Endothelial cell (in vitro differentiated cells): ENCODE results near the gene MLIP. TPM values are rescaled to one million over a fixed set of nuclear protein-coding genes. Genes with fewer than 3 reads are reported as not detected.

Experiments used
- DNase-seq: peaks from one replicate; pipeline ENCODE4 v3.0.0; 2021; ENCODE audit warnings: low spot score
- H3K27ac Mint-ChIP-seq: one replicate; pipeline ENCODE4 v1.8.0; 2021; ENCODE audit warnings: mixed read lengths, inconsistent platforms; ENCODE audit not compliant: unreplicated experiment
- H3K27me3 Mint-ChIP-seq: one replicate; pipeline ENCODE4 v1.8.0; 2021; ENCODE audit warnings: mild to moderate bottlenecking, moderate library complexity, mixed read lengths, inconsistent platforms; ENCODE audit not compliant: unreplicated experiment
- H3K36me3 Mint-ChIP-seq: one replicate; pipeline ENCODE4 v1.8.0; 2021; ENCODE audit warnings: mild to moderate bottlenecking, low read depth, mixed read lengths, inconsistent platforms; ENCODE audit not compliant: unreplicated experiment
- H3K4me1 Mint-ChIP-seq: one replicate; pipeline ENCODE4 v1.8.0; 2021; ENCODE audit warnings: mild to moderate bottlenecking, mixed read lengths, inconsistent platforms; ENCODE audit not compliant: unreplicated experiment
- H3K4me3 Mint-ChIP-seq: one replicate; pipeline ENCODE4 v1.8.0; 2021; ENCODE audit warnings: mild to moderate bottlenecking, mixed read lengths, inconsistent platforms; ENCODE audit not compliant: unreplicated experiment
- H3K9me3 Mint-ChIP-seq: one replicate; pipeline ENCODE4 v1.8.0; 2021; ENCODE audit warnings: mixed read lengths, inconsistent platforms; ENCODE audit not compliant: unreplicated experiment
- total RNA-seq: library from RNA; stranded (reverse); fragmentation: NEBNext Ultra II Directional; extraction: Animal tissue kit (Norgen Biotek cat#: 25700); gene quantifications from one replicate; pipeline ENCODE4 v1.2.1, GENCODE V29; 2021; ENCODE audit not compliant: unreplicated experiment
- TF ChIP-seq, protein P1 (sequence below): fragments of 200-600 bp; sonication (generic); IDR thresholded peaks from one replicate; pipeline ENCODE4 v1.5.0; 2021; ENCODE audit warnings: antibody characterized with exemption; ENCODE audit not compliant: unreplicated experiment

MLIP gene
- total RNA-seq, 1 donor from 2014 or later: not detected

DNA sequence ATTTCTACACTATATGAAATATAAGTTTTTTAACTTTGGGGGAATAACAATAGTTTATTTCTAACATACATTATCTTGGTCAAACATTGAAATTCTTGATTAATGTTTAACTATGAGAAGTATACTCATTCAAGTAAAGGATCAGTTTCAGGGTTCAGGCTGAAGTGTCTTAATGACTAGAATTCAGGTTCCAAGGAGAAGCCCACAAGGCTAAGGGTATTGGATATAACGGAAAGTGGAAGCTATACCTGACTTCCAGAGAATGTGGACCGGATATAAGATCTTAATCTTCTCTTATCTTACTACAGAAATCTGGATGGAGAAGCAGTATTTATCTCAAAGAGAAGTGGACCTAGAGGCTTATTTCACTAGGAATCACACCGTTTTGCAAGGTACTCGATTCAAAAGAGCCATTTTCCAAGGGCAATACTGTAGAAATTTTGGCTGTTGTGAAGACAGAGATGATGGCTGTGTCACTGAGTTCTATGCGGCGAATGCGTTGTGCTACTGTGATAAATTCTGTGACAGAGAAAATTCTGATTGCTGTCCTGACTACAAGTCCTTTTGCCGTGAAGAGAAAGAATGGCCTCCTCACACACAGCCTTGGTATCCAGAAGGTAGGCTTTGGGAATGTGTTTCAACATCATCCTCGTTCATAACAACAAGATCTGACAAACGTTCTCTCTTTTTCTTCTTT, 197.2 kb downstream of the MLIP start, which contains the start of gene TINAG:
TINAG (plus strand) TSS at position 153 of the 697 bp plus-strand sequence; CDS start at position 263, 110 bp downstream.
- Mint-ChIP-seq H3K4me1 (no peaks in the 10 kb centered on the region), H3K27me3 (no peaks in the 10 kb centered on the region), H3K27ac (no peak within 1 kb of the TSS), H3K36me3 (no peaks in the 10 kb centered on the region), H3K4me3 (no peak within 1 kb of the TSS), H3K9me3 (no peaks in the 10 kb centered on the region)
- TF ChIP-seq, protein P1, sequence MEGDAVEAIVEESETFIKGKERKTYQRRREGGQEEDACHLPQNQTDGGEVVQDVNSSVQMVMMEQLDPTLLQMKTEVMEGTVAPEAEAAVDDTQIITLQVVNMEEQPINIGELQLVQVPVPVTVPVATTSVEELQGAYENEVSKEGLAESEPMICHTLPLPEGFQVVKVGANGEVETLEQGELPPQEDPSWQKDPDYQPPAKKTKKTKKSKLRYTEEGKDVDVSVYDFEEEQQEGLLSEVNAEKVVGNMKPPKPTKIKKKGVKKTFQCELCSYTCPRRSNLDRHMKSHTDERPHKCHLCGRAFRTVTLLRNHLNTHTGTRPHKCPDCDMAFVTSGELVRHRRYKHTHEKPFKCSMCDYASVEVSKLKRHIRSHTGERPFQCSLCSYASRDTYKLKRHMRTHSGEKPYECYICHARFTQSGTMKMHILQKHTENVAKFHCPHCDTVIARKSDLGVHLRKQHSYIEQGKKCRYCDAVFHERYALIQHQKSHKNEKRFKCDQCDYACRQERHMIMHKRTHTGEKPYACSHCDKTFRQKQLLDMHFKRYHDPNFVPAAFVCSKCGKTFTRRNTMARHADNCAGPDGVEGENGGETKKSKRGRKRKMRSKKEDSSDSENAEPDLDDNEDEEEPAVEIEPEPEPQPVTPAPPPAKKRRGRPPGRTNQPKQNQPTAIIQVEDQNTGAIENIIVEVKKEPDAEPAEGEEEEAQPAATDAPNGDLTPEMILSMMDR: no peak
- DNase-seq: no peak

DNA sequence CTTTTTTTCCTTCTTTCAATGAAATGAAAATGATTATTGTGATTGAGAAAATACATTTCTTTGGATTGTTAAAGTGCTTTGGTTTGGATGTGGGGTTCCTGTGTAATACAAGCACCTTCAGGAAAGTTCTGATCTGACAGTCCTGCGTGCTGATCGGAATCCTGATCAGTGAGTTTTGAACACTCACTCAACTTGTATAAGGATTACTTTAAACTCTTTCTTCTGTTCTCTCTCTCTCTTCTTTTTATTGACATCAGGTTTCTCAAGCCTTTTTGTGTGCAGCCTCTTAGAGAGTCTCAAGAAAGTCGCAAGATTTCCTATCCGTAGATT, 197.7 kb downstream of the MLIP start:
- no peaks in the 10 kb centered on the region for H3K27me3 Mint-ChIP-seq
- TF ChIP-seq, protein P1: no peak
- no peaks in the 10 kb centered on the region for H3K36me3 Mint-ChIP-seq

DNA sequence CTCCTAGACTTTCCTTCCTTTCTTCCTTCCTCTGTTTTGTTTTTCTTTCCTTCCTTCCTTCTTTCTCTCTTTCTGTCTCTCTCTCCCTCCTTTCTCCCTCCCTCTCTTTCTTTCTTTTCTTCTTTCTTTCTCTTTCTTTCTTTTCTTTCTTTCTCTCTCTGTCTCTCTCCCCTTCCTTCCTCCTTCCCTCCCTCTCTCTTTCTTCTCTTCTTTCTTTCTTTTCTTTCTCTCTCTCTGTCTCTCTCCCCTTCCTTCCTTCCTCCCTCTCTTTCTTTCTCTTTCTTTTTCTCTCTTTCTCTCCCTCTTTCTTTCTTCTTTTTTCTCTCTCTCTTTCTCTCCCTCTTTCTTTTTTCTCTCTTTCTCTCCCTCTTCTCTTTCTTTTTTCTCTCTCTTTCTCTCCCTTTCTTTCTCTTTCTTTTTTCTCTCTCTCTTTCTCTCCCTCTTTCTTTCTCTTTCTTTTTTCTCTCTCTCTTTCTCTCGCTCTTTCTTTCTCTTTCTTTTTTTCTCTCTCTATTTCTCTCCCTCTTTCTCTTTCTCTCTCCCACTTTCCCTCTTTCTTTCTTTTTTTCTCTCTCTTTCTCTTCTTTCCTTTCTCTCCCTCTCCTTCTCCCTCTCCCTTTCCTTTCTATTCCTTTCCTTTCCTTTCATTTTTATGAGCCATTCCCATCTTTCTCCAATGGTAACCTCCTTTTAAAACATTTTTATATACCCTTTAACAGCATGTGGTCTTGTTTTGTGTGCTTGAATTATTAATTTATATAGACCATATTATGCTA, 199.3 kb downstream of the MLIP start:
- H3K9me3 Mint-ChIP-seq: no peaks in the 10 kb centered on the region
- H3K27ac Mint-ChIP-seq: no peak overlapping the region
- TF ChIP-seq, protein P1: no peak
- no peak for DNase-seq
- H3K4me3 Mint-ChIP-seq: no peak overlapping the region
- H3K4me1 Mint-ChIP-seq: no peaks in the 10 kb centered on the region
- H3K27me3 Mint-ChIP-seq: no peaks in the 10 kb centered on the region
- no peaks in the 10 kb centered on the region for H3K36me3 Mint-ChIP-seq

More for the DNA sequence above, 197.7 kb downstream of the MLIP start:
- Mint-ChIP-seq H3K4me1 (no peaks in the 10 kb centered on the region), H3K9me3 (no peaks in the 10 kb centered on the region), H3K4me3 (no peak overlapping the region), H3K27ac (no peak overlapping the region)
- DNase-seq: no peak

DNA sequence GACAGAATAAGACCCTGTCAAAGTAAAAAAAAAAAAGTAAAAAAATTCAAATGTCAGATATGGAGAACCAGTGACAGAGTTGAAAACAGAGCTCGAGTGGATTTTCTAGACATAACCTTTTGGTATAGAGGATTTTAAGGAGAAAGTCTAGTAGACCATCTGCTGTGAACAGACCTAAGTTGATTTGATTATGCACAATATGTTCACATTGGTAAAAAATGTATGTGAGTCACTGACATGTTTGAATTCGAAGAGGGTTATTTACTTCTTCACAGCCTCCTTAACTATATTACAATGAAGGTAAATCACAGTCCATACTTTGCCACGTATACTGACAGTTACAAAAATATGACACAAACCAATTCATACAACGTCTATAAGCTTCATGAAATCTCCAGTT, 204.4 kb downstream of the MLIP start:
- no peak overlapping the region for H3K27ac Mint-ChIP-seq

More for the DNA sequence above, 204.4 kb downstream of the MLIP start:
- Mint-ChIP-seq H3K4me1 (no peaks in the 10 kb centered on the region), H3K9me3 (no peaks in the 10 kb centered on the region), H3K27me3 (no peaks in the 10 kb centered on the region), H3K36me3 (no peaks in the 10 kb centered on the region), H3K4me3 (no peak overlapping the region)
- TF ChIP-seq, protein P1: no peak
- DNase-seq: no peak

Other genes with a start within 250 kb of the MLIP start
- gene TINAG, start 197.0 kb downstream of the MLIP start, total RNA-seq: not detected